B cell (primary cell): Measurements from ENCODE around the gene SSUH2. TPM values are rescaled to one million over a fixed set of nuclear protein-coding genes. Genes with fewer than 3 reads are reported as not detected.

ENCODE experiments used
- ATAC-seq: fragments of 200-7000 bp; cut with Tn5 transposase; one replicate; pipeline ENCODE4 v1.10.0; 2021; ENCODE audit warnings: low read depth, mild to moderate bottlenecking, moderate number of reproducible peaks, moderate library complexity
- CTCF ChIA-PET: fragments of 350-600 bp; sonication (Branson Sonifier 250); formaldehyde crosslinking; loops from one replicate; lab custom pipeline; 2021; ENCODE audit warnings: antibody characterized with exemption, inconsistent platforms; lab: Charles Lee
- POLR2A ChIA-PET: fragments of 350-600 bp; sonication (Branson Sonifier 250); formaldehyde crosslinking; loops from one replicate; lab custom pipeline; 2021; ENCODE audit warnings: antibody characterized with exemption; lab: Charles Lee
- DNase-seq: peaks from one replicate; pipeline ENCODE4 v3.0.0; 2013
- H2AFZ ChIP-seq: 2 replicates; pipeline ENCODE4 v1.6.1; 2012; ENCODE audit warnings: mild to moderate bottlenecking, low read depth, low read length; ENCODE audit not compliant: insufficient read depth, poor library complexity, severe bottlenecking
- H3K27ac ChIP-seq, 2 donors: 1 replicate in 1 of 2; 2 replicates in 1 of 2; pipeline ENCODE4 v1.5.1; 2012 to 2013; ENCODE audit warnings: low read length in 2 of 2, mild to moderate bottlenecking in 2 of 2, moderate library complexity in 1 of 2
- H3K27me3 ChIP-seq, 4 experiments: fragments of 200-600 bp in 1 of 4; sonication (generic) in 1 of 4; replicated peaks in 1 of 4; 1 replicate in 2 of 4; 2 replicates in 2 of 4; pipeline versions ENCODE4 v1.6.1 to v1.7.0; 2013 to 2016; ENCODE audit warnings: low read length in 3 of 4, mild to moderate bottlenecking in 2 of 4, mixed read lengths in 1 of 4, moderate library complexity in 1 of 4; ENCODE audit not compliant: insufficient read depth in 4 of 4, control insufficient read depth in 3 of 4; ENCODE audit errors: control extremely low read depth in 1 of 4
- H3K36me3 ChIP-seq, 2 experiments: replicated peaks in 1 of 2; 1 replicate in 1 of 2; 2 replicates in 1 of 2; pipeline versions ENCODE4 v1.6.1 to v1.7.1; 2013; ENCODE audit warnings: low read length in 1 of 2; ENCODE audit not compliant: insufficient read depth in 2 of 2, control insufficient read depth in 1 of 2; ENCODE audit errors: control extremely low read depth in 1 of 2, extremely low read depth in 1 of 2
- H3K4me1 ChIP-seq, 2 donors: fragments of 200-600 bp in 1 of 2; sonication (generic) in 1 of 2; 1 replicate in 1 of 2; 2 replicates in 1 of 2; pipeline versions ENCODE4 v1.5.1 to v1.6.1; 2013 to 2017; ENCODE audit warnings: low read length in 2 of 2; ENCODE audit not compliant: control insufficient read depth in 2 of 2, insufficient read depth in 2 of 2
- H3K4me2 ChIP-seq: replicated peaks from 2 replicates; pipeline ENCODE3; 2012; ENCODE audit warnings: mild to moderate bottlenecking, low read depth, low read length; ENCODE audit not compliant: poor library complexity, severe bottlenecking
- H3K4me3 ChIP-seq, 5 experiments: fragments of 200-600 bp in 1 of 5; sonication (generic) in 1 of 5; 1 replicate in 3 of 5; 2 replicates in 2 of 5; pipeline versions ENCODE4 v1.5.1 to v1.7.0; 2011 to 2016; ENCODE audit warnings: low read length in 4 of 5, mild to moderate bottlenecking in 4 of 5, low read depth in 2 of 5, control low read depth in 1 of 5, moderate library complexity in 1 of 5; ENCODE audit not compliant: insufficient read depth in 1 of 5; ENCODE audit errors: control extremely low read depth in 1 of 5, extremely low read depth in 1 of 5
- H3K79me2 ChIP-seq: fragments of 200-600 bp; sonication (generic); one replicate; pipeline ENCODE4 v1.6.0; 2016; ENCODE audit warnings: low read length; ENCODE audit not compliant: control insufficient read depth, insufficient read depth
- H3K9ac ChIP-seq: fragments of 200-600 bp; sonication (generic); 2 replicates; pipeline ENCODE4 v1.6.1; 2017; ENCODE audit warnings: mild to moderate bottlenecking, low read length, moderate library complexity
- H3K9me3 ChIP-seq, 3 donors: one replicate each; pipeline versions ENCODE4 v1.6.1 to v1.7.1; 2013; ENCODE audit warnings: low read length in 2 of 3; ENCODE audit not compliant: control insufficient read depth in 2 of 3, insufficient read depth in 1 of 3; ENCODE audit errors: control extremely low read depth in 1 of 3
- H4K20me1 ChIP-seq: 2 replicates; pipeline ENCODE4 v1.6.0; 2012; ENCODE audit warnings: mild to moderate bottlenecking, low read length; ENCODE audit not compliant: insufficient read depth, control insufficient read depth, poor library complexity, severe bottlenecking
- H3K27ac Mint-ChIP-seq: one replicate; pipeline ENCODE4 v1.8.0; 2021; ENCODE audit warnings: mixed read lengths
- H3K27me3 Mint-ChIP-seq: one replicate; pipeline ENCODE4 v1.8.0; 2021; ENCODE audit warnings: mixed read lengths
- H3K4me1 Mint-ChIP-seq: one replicate; pipeline ENCODE4 v1.8.0; 2021; ENCODE audit warnings: mixed read lengths
- H3K4me3 Mint-ChIP-seq: one replicate; pipeline ENCODE4 v1.8.0; 2021; ENCODE audit warnings: mixed read lengths
- H3K9me3 Mint-ChIP-seq: one replicate; pipeline ENCODE4 v1.8.0; 2022; ENCODE audit warnings: mixed read lengths; ENCODE audit not compliant: insufficient read depth
- CTCF ChIP-seq: fragments of 200-600 bp; IDR thresholded peaks from one replicate; pipeline ENCODE4 v1.8.0; 2022; ENCODE audit warnings: antibody characterized with exemption, mild to moderate bottlenecking
- EZH2 ChIP-seq: IDR thresholded peaks from 2 replicates; pipeline ENCODE4 v1.6.1; 2012; ENCODE audit warnings: borderline replicate concordance, low read depth, mild to moderate bottlenecking, moderate library complexity, low read length; ENCODE audit not compliant: insufficient read depth, poor library complexity, severe bottlenecking
- WGBS: methylation state at CpG from one replicate; pipeline ENCODE4 v1.1.5; 2013; ENCODE audit warnings: missing lambda C conversion rate; ENCODE audit not compliant: insufficient coverage; 5-methylcytosine and 5-hydroxymethylcytosine counted together
- intact Hi-C: fragments of 100-400 bp; cut with micrococcal nuclease; formaldehyde crosslinking; loops from one replicate; pipeline ENCODE4 v1.10.0; 2022
- polyA plus RNA-seq: library from polyadenylated mRNA; depleted of rRNA; stranded (reverse); fragments of >200 nt; gene quantifications from 2 replicates; pipeline ENCODE4 v1.2.3, GENCODE V29; 2012
- total RNA-seq, 2 donors: library from RNA; stranded (reverse); fragments of 120-200 nt in 1 of 2; gene quantifications; 1 replicate in 1 of 2; 2 replicates in 1 of 2; pipeline versions ENCODE4 v1.2.3 to v1.2.4, GENCODE V29; 2013 to 2022

Gene SSUH2
- total and polyA plus RNA-seq, 2 donors (not counting 1 experiment from before 2014, with no cell fraction given): not detected

- TF ChIP-seq EZH2: no peak
- TF ChIP-seq CTCF: no peak
- Histone ChIP-seq H4K20me1 (no peaks in the 10 kb centered on the region), H3K9ac (no peak overlapping the region), H2AFZ (no peak overlapping the region), H3K27ac (no peak overlapping the region), H3K4me3 (no peak overlapping the region), H3K4me2 (peak overlapping the region; percentile 13), H3K9me3 (no peaks in the 10 kb centered on the region), H3K4me1 (peaks cover 10 to 13% of the 10 kb centered on the region in 2 donors), H3K36me3 (no peaks in the 10 kb centered on the region), H3K27me3 (no peaks in the 10 kb centered on the region), H3K79me2 (no peaks in the 10 kb centered on the region)
- no peaks in the 10 kb centered on the region for H3K9me3 Mint-ChIP-seq
- ChIA-PET CTCF (no interaction called here), POLR2A (no interaction called here)
- intact Hi-C loops: no loop called here
- H3K27me3 Mint-ChIP-seq: peaks cover 7% of the 10 kb centered on the region
- ATAC-seq (no peak), DNase-seq (no peak)
- H3K27ac Mint-ChIP-seq: no peak overlapping the region
- no peak overlapping the region for H3K4me3 Mint-ChIP-seq
- WGBS: no CpG with 5 or more reads among the region's 4 CpGs
- H3K4me1 Mint-ChIP-seq: peaks cover 16% of the 10 kb centered on the region
Measured at GRCh38 chr3:8665407-8665896, 20.9 kb upstream of the SSUH2 start.

- Mint-ChIP-seq H3K27me3 (peaks cover 7% of the 10 kb centered on the region), H3K9me3 (no peaks in the 10 kb centered on the region), H3K27ac (no peak overlapping the region), H3K4me3 (no peak overlapping the region), H3K4me1 (peaks cover 30% of the 10 kb centered on the region)
- Histone ChIP-seq H3K27ac (no peak overlapping the region), H4K20me1 (no peaks in the 10 kb centered on the region), H3K4me2 (no peak overlapping the region), H3K36me3 (no peaks in the 10 kb centered on the region), H3K4me3 (no peak overlapping the region), H3K9ac (no peak overlapping the region), H3K79me2 (no peaks in the 10 kb centered on the region), H3K9me3 (no peaks in the 10 kb centered on the region), H3K4me1 (peaks cover 21 to 31% of the 10 kb centered on the region in 2 donors), H2AFZ (no peak overlapping the region), H3K27me3 (no peaks in the 10 kb centered on the region)
- TF ChIP-seq CTCF (peak; percentile 68), EZH2 (no peak)
- ATAC-seq: no peak
- peak; percentile 36 for DNase-seq
- CTCF ChIA-PET: interaction anchor here (0.8 to 1.6 kb wide), 4 partner anchors 11 to 106 kb away, joined by 3 to 5 read pairs (median 4); partner anchors contain the start of gene OXTR
- intact Hi-C loops: no loop called here
- POLR2A ChIA-PET: no interaction called here
- 84% methylated on average over 9 of the region's 12 CpGs for WGBS
Measured at GRCh38 chr3:8663177-8664061, 18.8 kb upstream of the SSUH2 start.
